Measurements from ENCODE around the gene ZCCHC24. TPM values are rescaled to one million over a fixed set of nuclear protein-coding genes. Genes with fewer than 3 reads are reported as not detected.

Gene ZCCHC24
- total and polyA plus RNA-seq, 8 donors = 3.5 to 13.2 (median 7.3) TPM

DNA sequence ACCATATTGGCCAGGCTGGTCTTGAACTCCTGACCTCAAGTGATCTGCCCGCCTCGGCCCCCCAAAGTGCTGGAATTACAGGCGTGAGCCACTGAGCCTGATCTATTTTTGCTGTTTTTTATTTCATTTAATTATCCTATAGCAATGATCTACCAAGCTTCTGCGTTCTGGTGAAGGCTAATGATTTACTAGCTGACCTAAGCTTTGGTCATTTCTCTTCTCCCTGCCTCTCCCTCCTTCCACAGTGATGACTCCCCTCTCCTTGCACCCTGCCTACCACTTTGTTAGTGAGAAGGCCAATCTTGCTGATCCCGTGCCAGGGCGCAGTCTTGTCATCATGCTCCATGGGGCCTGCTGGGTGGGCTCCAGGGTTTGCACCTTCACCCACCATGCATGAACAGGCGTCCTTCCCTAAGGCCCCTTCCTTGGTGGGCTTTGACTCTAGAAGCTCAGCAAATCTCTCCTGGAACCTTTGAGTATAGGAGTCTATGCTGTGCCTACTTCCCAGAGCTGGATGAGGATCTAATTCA, 11.9 kb upstream of the ZCCHC24 start:
- intact Hi-C loops (cut with DNase I) = no loop called here
- WGBS, 2 donors = 62 to 71% methylated on average over 7 of the region's 7 CpGs

DNA sequence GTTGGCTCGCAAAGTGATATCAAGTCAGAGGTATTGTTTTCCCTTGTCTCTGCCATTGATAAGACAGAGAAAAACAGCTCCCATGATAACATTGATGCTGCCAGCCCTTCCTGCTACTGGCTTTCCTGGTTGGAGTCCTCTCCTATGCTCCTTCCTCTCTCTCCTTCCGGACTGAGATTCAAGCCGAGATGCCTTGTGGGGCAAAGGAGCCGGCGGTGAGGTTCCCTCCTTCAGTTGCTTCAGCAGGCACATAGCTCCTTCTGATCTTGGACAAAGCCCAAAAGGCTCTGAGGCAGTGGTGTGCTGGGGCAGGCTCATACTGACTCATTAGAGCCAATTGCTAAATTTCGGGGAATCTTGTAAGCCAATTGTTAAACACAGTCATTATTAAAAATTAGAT, 8.8 kb upstream of the ZCCHC24 start:
- Histone ChIP-seq H3K4me1 (no peaks in the 10 kb centered on the region), H3K4me3 (no peak overlapping the region), H3K36me3 (no peaks in the 10 kb centered on the region), H3K27me3 (no peaks in the 10 kb centered on the region), H3K27ac (no peak overlapping the region), H3K9me3 (no peaks in the 10 kb centered on the region)
- no peak for DNase-seq
- intact Hi-C loops (cut with DNase I) = no loop called here
- 58 to 66% methylated on average over 6 of the region's 6 CpGs for WGBS, 2 donors
- TF ChIP-seq, protein P1, sequence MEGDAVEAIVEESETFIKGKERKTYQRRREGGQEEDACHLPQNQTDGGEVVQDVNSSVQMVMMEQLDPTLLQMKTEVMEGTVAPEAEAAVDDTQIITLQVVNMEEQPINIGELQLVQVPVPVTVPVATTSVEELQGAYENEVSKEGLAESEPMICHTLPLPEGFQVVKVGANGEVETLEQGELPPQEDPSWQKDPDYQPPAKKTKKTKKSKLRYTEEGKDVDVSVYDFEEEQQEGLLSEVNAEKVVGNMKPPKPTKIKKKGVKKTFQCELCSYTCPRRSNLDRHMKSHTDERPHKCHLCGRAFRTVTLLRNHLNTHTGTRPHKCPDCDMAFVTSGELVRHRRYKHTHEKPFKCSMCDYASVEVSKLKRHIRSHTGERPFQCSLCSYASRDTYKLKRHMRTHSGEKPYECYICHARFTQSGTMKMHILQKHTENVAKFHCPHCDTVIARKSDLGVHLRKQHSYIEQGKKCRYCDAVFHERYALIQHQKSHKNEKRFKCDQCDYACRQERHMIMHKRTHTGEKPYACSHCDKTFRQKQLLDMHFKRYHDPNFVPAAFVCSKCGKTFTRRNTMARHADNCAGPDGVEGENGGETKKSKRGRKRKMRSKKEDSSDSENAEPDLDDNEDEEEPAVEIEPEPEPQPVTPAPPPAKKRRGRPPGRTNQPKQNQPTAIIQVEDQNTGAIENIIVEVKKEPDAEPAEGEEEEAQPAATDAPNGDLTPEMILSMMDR (IDR thresholded peaks at IDR 0.05) = no peak
- no peak for FAIRE-seq
- peak in 2 of 4 donors; percentile 48 to 65 for ATAC-seq

More for the DNA sequence above, 11.9 kb upstream of the ZCCHC24 start:
- TF ChIP-seq, protein P1 (IDR thresholded peaks at IDR 0.05) = no peak
- H3K4me1 ChIP-seq = no peaks in the 10 kb centered on the region
- H3K27me3 ChIP-seq = no peaks in the 10 kb centered on the region
- FAIRE-seq = no peak
- H3K9me3 ChIP-seq = no peaks in the 10 kb centered on the region
- H3K4me3 ChIP-seq = no peak overlapping the region
- peak in 1 of 4 donors; percentile 41 for ATAC-seq
- H3K27ac ChIP-seq = no peak overlapping the region
- H3K36me3 ChIP-seq = no peaks in the 10 kb centered on the region
- no peak for DNase-seq

DNA sequence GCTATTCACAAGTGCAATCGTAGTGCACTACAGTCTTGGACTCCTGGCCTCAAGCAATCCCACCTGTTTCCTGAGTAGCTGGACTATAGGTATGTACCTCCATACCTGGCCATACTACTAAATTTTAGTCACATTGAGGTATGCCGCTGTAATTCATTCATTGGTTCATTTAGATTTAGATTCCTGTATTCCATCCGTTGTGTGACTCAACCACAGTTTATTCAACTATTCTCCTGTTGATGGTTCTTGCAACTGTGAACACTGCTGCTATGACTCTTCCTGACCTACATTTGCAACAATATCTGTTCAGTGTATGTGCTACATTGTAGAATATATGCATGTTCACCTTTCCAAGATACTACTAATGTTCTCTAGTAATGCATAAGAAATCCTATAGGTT, 8.0 kb upstream of the ZCCHC24 start:
- H3K9me3 ChIP-seq = no peaks in the 10 kb centered on the region
- H3K36me3 ChIP-seq = no peaks in the 10 kb centered on the region
- whole genome bisulfite sequencing, 2 donors = 93 to 95% methylated on average over 3 of the region's 3 CpGs
- no peaks in the 10 kb centered on the region for H3K27me3 ChIP-seq
- no peak for FAIRE-seq
- no peaks in the 10 kb centered on the region for H3K4me1 ChIP-seq
- H3K27ac ChIP-seq = no peak overlapping the region
- no peak overlapping the region for H3K4me3 ChIP-seq
- intact Hi-C loops (cut with DNase I) = no loop called here
- TF ChIP-seq, protein P1 (IDR thresholded peaks at IDR 0.05) = no peak
- no peak for DNase-seq
- ATAC-seq = no peak

DNA sequence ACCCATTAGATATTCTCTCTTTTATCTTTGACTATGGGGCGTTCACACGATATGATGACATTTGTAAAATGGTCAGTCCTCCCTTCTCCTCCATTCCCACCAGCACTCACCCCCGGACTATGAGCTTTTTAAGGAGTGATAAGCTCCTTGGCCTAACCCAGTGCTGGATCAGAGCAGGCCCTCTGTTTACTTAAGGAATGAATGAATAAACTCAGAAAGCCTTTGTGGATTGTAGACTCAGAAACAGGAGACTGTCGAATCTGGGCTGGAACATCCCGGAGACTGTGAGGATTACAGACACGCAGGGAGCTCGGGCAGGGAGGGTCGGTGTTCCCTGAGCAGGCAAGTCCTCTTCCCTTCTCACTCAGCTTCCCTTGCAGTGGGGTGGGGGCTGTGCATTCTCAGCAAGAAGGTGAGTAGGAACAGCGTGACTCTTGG, 6.8 kb upstream of the ZCCHC24 start:
- H3K9me3 ChIP-seq = no peaks in the 10 kb centered on the region
- WGBS, 2 donors = 80 to 82% methylated on average over 9 of the region's 9 CpGs
- H3K27ac ChIP-seq = no peak overlapping the region
- TF ChIP-seq, protein P1 (IDR thresholded peaks at IDR 0.05) = no peak
- DNase-seq (no peak), FAIRE-seq (no peak), ATAC-seq (no peak)
- no peaks in the 10 kb centered on the region for H3K4me1 ChIP-seq
- H3K27me3 ChIP-seq = no peaks in the 10 kb centered on the region
- intact Hi-C loops (cut with DNase I) = no loop called here
- H3K4me3 ChIP-seq = no peak overlapping the region
- H3K36me3 ChIP-seq = no peaks in the 10 kb centered on the region

DNA sequence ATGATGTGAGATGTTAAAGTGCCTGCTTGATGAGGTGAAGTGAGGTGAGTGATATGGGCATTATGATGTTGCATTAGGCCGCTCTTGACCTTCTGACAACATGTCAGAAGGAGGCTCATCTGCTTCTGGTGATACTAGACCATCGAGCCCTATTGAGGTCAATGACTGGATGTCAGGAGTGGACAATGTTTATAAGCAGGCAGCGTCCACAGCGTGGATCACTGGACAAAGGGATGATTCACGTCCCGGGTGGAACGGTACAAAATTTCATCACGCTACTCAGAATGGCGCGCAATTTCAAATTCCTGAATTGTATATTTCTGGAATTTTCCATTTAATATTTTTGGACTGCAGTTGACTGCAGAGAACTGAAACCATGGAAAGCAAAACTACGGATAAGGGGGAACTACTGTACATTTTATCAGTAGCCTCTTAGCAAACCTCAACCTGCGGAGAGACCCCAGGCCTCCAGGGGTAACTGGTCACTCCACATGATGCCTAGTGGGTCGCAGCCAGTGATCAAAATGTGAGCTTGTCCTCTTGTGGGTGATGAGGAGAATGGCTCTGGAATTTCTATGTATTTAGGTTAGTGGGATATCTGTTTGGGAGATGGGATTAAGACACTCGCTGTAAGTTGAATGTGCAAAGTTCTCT, 5.7 kb upstream of the ZCCHC24 start:
- TF ChIP-seq, protein P1 (IDR thresholded peaks at IDR 0.05) = no peak
- no peaks in the 10 kb centered on the region for H3K9me3 ChIP-seq
- no peak overlapping the region for H3K4me3 ChIP-seq
- intact Hi-C loops (cut with DNase I) = no loop called here
- no peaks in the 10 kb centered on the region for H3K36me3 ChIP-seq
- H3K27ac ChIP-seq = no peak overlapping the region
- no peaks in the 10 kb centered on the region for H3K4me1 ChIP-seq
- WGBS, 2 donors = 94 to 96% methylated on average over 14 of the region's 14 CpGs
- FAIRE-seq (no peak), ATAC-seq (no peak), DNase-seq (no peak)
- H3K27me3 ChIP-seq = no peaks in the 10 kb centered on the region

Data from pancreas (tissue), 10 donors.